HCT116 (cell line): Measurements from ENCODE around the gene PTGIR.

Experiments used
- EGR1 ChIP-seq: IDR thresholded peaks from 2 replicates; pipeline ENCODE4 v1.6.1; 2012; ENCODE audit warnings: low read depth
- POLR2A ChIP-seq: IDR thresholded peaks from 2 replicates; pipeline ENCODE4 v1.7.0; 2011; ENCODE audit warnings: borderline replicate concordance; ENCODE audit not compliant: insufficient read depth, insufficient read length; ENCODE audit errors: extremely low read depth
- POLR2AphosphoS5 ChIP-seq: IDR thresholded peaks from 2 replicates; pipeline ENCODE4 v1.6.1; 2011; ENCODE audit warnings: mild to moderate bottlenecking, low read depth, low read length, moderate library complexity
- RAD21 ChIP-seq: IDR thresholded peaks from 2 replicates; pipeline ENCODE4 v1.6.1; 2012; ENCODE audit warnings: low read depth, mild to moderate bottlenecking
- SIN3A ChIP-seq: IDR thresholded peaks from 2 replicates; pipeline ENCODE4 v1.6.1; 2012; ENCODE audit warnings: low read depth
- SP1 ChIP-seq: IDR thresholded peaks from 2 replicates; pipeline ENCODE4 v1.6.1; 2012; ENCODE audit warnings: low read depth
- SRF ChIP-seq: IDR thresholded peaks from 2 replicates; pipeline ENCODE4 v1.6.1; 2012; ENCODE audit warnings: low read depth
- TF ChIP-seq, protein P1 (sequence below), 3 experiments: fragments of 200-600 bp in 1 of 3; sonication (generic) in 1 of 3; IDR thresholded peaks in 2 of 3; conservative IDR thresholded peaks in 1 of 3; 2 replicates each; pipeline ENCODE4 v1.5.1; 2012 to 2017; ENCODE audit warnings: low read depth in 2 of 3, low read length in 2 of 3, antibody characterized with exemption in 1 of 3, borderline replicate concordance in 1 of 3, control low read depth in 1 of 3, mild to moderate bottlenecking in 1 of 3, mixed read lengths in 1 of 3, mixed run types in 1 of 3, moderate library complexity in 1 of 3; ENCODE audit not compliant: insufficient read depth in 1 of 3
- TF ChIP-seq, protein P2 (sequence below): IDR thresholded peaks from 2 replicates; pipeline ENCODE4 v1.6.1; 2012

DNA sequence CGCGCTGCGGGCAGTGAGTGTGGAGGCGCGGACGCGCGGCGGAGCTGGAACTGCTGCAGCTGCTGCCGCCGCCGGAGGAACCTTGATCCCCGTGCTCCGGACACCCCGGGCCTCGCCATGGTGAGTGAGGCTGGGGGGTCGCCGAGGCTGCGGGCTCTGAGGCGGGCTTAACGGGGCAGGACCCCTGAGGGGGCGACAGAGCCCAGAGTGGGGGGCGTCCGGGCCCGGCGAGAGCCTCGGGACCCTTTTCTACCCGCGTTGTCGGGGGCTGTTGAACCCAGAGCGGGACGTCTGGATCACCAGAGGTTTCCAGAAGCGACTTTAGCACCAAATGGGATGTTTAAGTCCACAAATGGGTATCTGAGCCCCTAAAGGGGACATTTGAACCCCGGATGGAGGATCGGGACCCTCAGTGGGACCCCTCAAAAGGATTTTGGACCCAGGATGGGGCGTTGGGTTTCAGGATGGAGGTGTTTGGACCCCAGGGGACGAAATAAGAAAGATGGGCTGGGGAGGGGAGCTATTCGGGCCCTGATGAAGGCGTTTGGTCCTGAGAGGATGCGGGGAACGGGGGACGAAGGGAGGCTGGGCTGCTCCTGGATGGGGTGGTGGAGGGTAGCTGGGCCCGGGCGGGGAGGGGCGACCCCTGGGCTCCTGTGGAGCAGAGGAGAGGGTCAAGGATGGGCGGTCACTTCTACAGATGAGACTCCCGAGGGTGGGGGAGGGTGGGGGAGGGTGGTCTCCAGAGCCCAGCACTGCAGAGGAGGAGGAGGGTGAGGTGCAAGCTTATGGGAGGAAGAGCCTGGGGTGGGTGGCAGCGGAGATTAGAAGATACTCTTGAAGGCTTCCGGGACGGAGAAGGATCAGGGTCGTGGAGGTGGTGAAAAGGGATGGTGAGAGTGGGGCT, 23.3 kb downstream of the PTGIR start, which contains the start of gene CALM3:
- TF ChIP-seq, protein P1, sequence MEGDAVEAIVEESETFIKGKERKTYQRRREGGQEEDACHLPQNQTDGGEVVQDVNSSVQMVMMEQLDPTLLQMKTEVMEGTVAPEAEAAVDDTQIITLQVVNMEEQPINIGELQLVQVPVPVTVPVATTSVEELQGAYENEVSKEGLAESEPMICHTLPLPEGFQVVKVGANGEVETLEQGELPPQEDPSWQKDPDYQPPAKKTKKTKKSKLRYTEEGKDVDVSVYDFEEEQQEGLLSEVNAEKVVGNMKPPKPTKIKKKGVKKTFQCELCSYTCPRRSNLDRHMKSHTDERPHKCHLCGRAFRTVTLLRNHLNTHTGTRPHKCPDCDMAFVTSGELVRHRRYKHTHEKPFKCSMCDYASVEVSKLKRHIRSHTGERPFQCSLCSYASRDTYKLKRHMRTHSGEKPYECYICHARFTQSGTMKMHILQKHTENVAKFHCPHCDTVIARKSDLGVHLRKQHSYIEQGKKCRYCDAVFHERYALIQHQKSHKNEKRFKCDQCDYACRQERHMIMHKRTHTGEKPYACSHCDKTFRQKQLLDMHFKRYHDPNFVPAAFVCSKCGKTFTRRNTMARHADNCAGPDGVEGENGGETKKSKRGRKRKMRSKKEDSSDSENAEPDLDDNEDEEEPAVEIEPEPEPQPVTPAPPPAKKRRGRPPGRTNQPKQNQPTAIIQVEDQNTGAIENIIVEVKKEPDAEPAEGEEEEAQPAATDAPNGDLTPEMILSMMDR (IDR thresholded peaks at IDR 0.05 in 2 of 3, conservative IDR thresholded peaks at IDR 0.05 in 1 of 3; ENCODE audit: borderline replicate concordance in 1 of 3, insufficient read depth in 1 of 3, low read depth in 2 of 3, low read length in 2 of 3), result no peak
- TF ChIP-seq, protein P2, sequence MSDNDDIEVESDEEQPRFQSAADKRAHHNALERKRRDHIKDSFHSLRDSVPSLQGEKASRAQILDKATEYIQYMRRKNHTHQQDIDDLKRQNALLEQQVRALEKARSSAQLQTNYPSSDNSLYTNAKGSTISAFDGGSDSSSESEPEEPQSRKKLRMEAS, result no peak
- TF ChIP-seq POLR2A, result peak; percentile 75
- TF ChIP-seq SP1, result no peak
- peak; percentile 78 for TF ChIP-seq POLR2AphosphoS5
- no peak for TF ChIP-seq RAD21
- TF ChIP-seq SIN3A, result peak; percentile 56; the same call in 1 of the 2 replicates
- TF ChIP-seq SRF, result no peak
- TF ChIP-seq EGR1, result no peak
